ENCODE measurements around the gene MOGAT2. TPM values are rescaled to one million over a fixed set of nuclear protein-coding genes. Genes with fewer than 3 reads are reported as not detected.

Gene MOGAT2
- total and polyA plus RNA-seq, 2 of the 13 experiments (the other 11 are each of a cell fraction or from before 2014, with no cell fraction given) = 27.2 to 27.8 TPM

DNA sequence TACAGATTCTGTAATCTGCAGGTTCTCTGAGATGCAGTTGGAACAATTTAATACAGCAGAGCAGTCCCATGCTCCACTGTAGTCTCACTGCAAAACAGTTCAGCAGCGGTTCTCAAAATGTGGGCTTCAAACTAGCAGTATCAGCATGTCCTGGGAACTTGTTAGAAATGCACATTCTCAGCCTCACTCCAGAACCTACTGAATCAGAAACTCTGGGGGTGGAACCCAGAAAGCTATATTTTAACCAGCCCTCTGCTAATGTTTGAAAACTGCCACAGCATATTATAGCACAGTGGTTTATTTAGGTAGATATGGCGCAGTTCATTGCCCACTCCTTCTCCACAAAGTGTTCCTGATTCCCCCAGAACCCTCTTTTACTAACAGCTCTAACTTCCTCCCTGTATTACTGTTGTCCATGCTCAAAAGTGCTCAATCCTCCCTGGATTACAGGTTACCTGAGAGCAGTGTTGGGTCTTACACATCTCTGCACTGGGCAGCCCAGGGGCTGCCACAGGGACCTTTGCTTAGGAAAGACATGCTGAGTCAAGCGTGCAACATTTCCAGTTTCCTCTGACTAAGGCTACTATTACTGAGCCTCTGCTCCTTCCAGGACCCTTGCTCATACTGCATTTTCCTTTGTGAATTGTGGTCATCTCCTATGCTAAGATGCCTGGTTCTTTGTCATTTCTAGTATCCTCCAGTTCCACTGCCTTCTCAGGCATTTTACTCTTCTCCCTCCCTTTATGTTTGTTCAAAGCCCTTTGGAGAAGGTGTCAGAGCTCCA, 43.3 kb downstream of the MOGAT2 start:
- TF ChIP-seq MAFF (IDR thresholded peaks at IDR 0.05; ENCODE audit: low read depth, low read length) (0 out of 2 replicates have a peak, but pooled peaks have one; percentile 1), EEA1 (CRISPR knock-in tag; IDR thresholded peaks at IDR 0.05; ENCODE audit: borderline replicate concordance) (no peak)
- WGBS (ENCODE audit: low lambda C conversion rate) = 66% methylated on average over 2 of the region's 3 CpGs
- Histone ChIP-seq H3K4me2 (ENCODE audit: low read depth, low read length) (no peak overlapping the region), H3K9me3 (ENCODE audit: low read length) (no peaks in the 10 kb centered on the region), H3K36me3 (replicated peaks in 1 of 2; ENCODE audit: control insufficient read depth in 1 of 2, insufficient read depth in 2 of 2, low read length in 2 of 2) (no peaks in the 10 kb centered on the region), H3K27me3 (ENCODE audit: control insufficient read depth in 1 of 2, insufficient read depth in 2 of 2, low read length in 2 of 2) (no peaks in the 10 kb centered on the region), H3K4me3 (replicated peaks in 1 of 3; ENCODE audit: insufficient read depth in 1 of 3, low read depth in 2 of 3, low read length in 3 of 3) (no peak overlapping the region), H3K9ac (ENCODE audit: insufficient read depth, low read depth, low read length) (no peak overlapping the region), H3K79me2 (ENCODE audit: insufficient read depth, low read length) (no peaks in the 10 kb centered on the region), H3K27ac (ENCODE audit: extremely low read length, insufficient read depth, low read length) (no peak overlapping the region), H2AFZ (ENCODE audit: low read length) (no peak overlapping the region), H3K4me1 (ENCODE audit: insufficient read depth, low read length) (peaks cover 76% of the 10 kb centered on the region), H4K20me1 (ENCODE audit: insufficient read depth, low read length) (no peaks in the 10 kb centered on the region)
- in situ Hi-C loops (cut with HindIII; ENCODE audit: extremely low pct_ligation_motif_present, low pct_unique_long_range_greater_than_20kb) = no loop called here
- CTCF ChIA-PET (ENCODE audit: low intra/inter-chr PET ratio, low total read pairs) = no interaction called here
- FAIRE-seq (no peak), DNase-seq (ENCODE audit: low spot score) (no peak), ATAC-seq (peak; percentile 26; the same call in 2 of the 3 replicates)
- POLR2A ChIA-PET = interaction anchor here (0.7 to 2.5 kb wide), 4 partner anchors 22 to 42 kb away, joined by 3 to 8 read pairs (median 4); no protein-coding TSS in a partner anchor
- intact Hi-C loops (cut with micrococcal nuclease; ENCODE audit: unreplicated experiment) = no loop called here
- BruUV-seq (replicated peaks) = no TSS peak

- H4K20me1 ChIP-seq (ENCODE audit: insufficient read depth, low read length) = no peaks in the 10 kb centered on the region
- no peak overlapping the region for H3K4me2 ChIP-seq (ENCODE audit: low read depth, low read length)
- 84% methylated on average over 7 of the region's 8 CpGs for WGBS (ENCODE audit: low lambda C conversion rate)
- H3K9ac ChIP-seq (ENCODE audit: insufficient read depth, low read depth, low read length) = no peak overlapping the region
- H3K27ac ChIP-seq (ENCODE audit: extremely low read length, insufficient read depth, low read length) = no peak overlapping the region
- POLR2A ChIA-PET = interaction anchor here (1.0 to 3.4 kb wide), 10 partner anchors 12 to 52 kb away, joined by 3 to 54 read pairs (median 5); partner anchors contain the start of gene UVRAG
- in situ Hi-C loops (cut with HindIII; ENCODE audit: extremely low pct_ligation_motif_present, low pct_unique_long_range_greater_than_20kb) (no loop called here), intact Hi-C loops (cut with micrococcal nuclease; ENCODE audit: unreplicated experiment) (no loop called here)
- no peaks in the 10 kb centered on the region for H3K79me2 ChIP-seq (ENCODE audit: insufficient read depth, low read length)
- CTCF ChIA-PET (ENCODE audit: low intra/inter-chr PET ratio, low total read pairs) = no interaction called here
- no peaks in the 10 kb centered on the region for H3K27me3 ChIP-seq (ENCODE audit: control insufficient read depth in 1 of 2, insufficient read depth in 2 of 2, low read length in 2 of 2)
- FAIRE-seq (no peak), DNase-seq (ENCODE audit: low spot score) (no peak), ATAC-seq (no peak)
- no peak overlapping the region for H2AFZ ChIP-seq (ENCODE audit: low read length)
- BruUV-seq (replicated peaks) = no TSS peak
- H3K4me1 ChIP-seq (ENCODE audit: insufficient read depth, low read length) = peaks cover 86% of the 10 kb centered on the region
- no peaks in the 10 kb centered on the region for H3K9me3 ChIP-seq (ENCODE audit: low read length)
- H3K4me3 ChIP-seq (replicated peaks in 1 of 3; ENCODE audit: insufficient read depth in 1 of 3, low read depth in 2 of 3, low read length in 3 of 3) = no peak overlapping the region
- H3K36me3 ChIP-seq (replicated peaks in 1 of 2; ENCODE audit: control insufficient read depth in 1 of 2, insufficient read depth in 2 of 2, low read length in 2 of 2) = no peaks in the 10 kb centered on the region
- TF ChIP-seq ZFP37 (CRISPR knock-in tag; IDR thresholded peaks at IDR 0.05; ENCODE audit: borderline replicate concordance) (no peak), RNF219 (CRISPR knock-in tag; IDR thresholded peaks at IDR 0.05) (no peak), KDM3A (CRISPR knock-in tag; IDR thresholded peaks at IDR 0.05; ENCODE audit: low read depth) (no peak), EP300 (IDR thresholded peaks at IDR 0.05; ENCODE audit: low read depth in 2 of 2, low read length in 2 of 2) (no peak), EP300 (CRISPR knock-in tag; IDR thresholded peaks at IDR 0.05; ENCODE audit: borderline replicate concordance) (no peak), ZNF776 (CRISPR knock-in tag; IDR thresholded peaks at IDR 0.05) (no peak), EED (CRISPR knock-in tag; IDR thresholded peaks at IDR 0.05) (no peak), MEIS1 (CRISPR knock-in tag; IDR thresholded peaks at IDR 0.05; ENCODE audit: borderline replicate concordance) (no peak), ZNF430 (CRISPR knock-in tag; IDR thresholded peaks at IDR 0.05) (no peak)
Measured at GRCh38 chr11:75762158-75762557, 44.5 kb downstream of the MOGAT2 start.
